Measurements from ENCODE around the gene ANKS1B. TPM values are rescaled to one million over a fixed set of nuclear protein-coding genes. Genes with fewer than 3 reads are reported as not detected.

Gene ANKS1B
- total and polyA plus RNA-seq, 11 donors = 0.62 to 5.8 (median 1.8) TPM

GRCh38 chr12:98738539-98738938 lies 1246.2 kb downstream of the ANKS1B start:
- intact Hi-C loops (cut with DNase I) = loop anchor here in 1 of 10 donors (10.0 kb wide), 1 partner anchor 256 kb away; no protein-coding TSS in a partner anchor
- H3K4me3 ChIP-seq = no peak overlapping the region
- peaks cover 0 to 16% (median 0%) of the 10 kb centered on the region in 9 donors for H3K27me3 ChIP-seq
- ATAC-seq (no peak), DNase-seq (no peak)
- H3K36me3 ChIP-seq = peaks cover 0 to 27% (median 19%) of the 10 kb centered on the region in 9 donors
- peaks cover 0 to 4% (median 0%) of the 10 kb centered on the region in 12 donors for H3K9me3 ChIP-seq
- no peak overlapping the region for H3K27ac ChIP-seq
- WGBS, 4 donors = 76 to 88% (median 79%) methylated on average over 2 of the region's 2 CpGs
- no peaks in the 10 kb centered on the region for H3K4me1 ChIP-seq
- TF ChIP-seq POLR2A (IDR thresholded peaks at IDR 0.05) = no peak
- TF ChIP-seq CTCF (IDR thresholded peaks at IDR 0.05) = no peak

GRCh38 chr12:98738002-98738401 lies 1246.7 kb downstream of the ANKS1B start:
- DNase-seq (no peak), ATAC-seq (no peak)
- intact Hi-C loops (cut with DNase I) = loop anchor here in 1 of 10 donors (10.0 kb wide), 1 partner anchor 257 kb away; no protein-coding TSS in a partner anchor
- Histone ChIP-seq H3K4me1 (no peaks in the 10 kb centered on the region), H3K9me3 (peaks cover 0 to 4% (median 0%) of the 10 kb centered on the region in 12 donors), H3K36me3 (peaks cover 0 to 33% (median 25%) of the 10 kb centered on the region in 9 donors), H3K27ac (no peak overlapping the region), H3K27me3 (peaks cover 0 to 16% (median 0%) of the 10 kb centered on the region in 9 donors), H3K4me3 (no peak overlapping the region)
- TF ChIP-seq POLR2A (IDR thresholded peaks at IDR 0.05) (no peak), CTCF (IDR thresholded peaks at IDR 0.05) (no peak)
- 77 to 94% (median 91%) methylated on average over 3 of the region's 3 CpGs for WGBS, 4 donors

- intact Hi-C loops (cut with DNase I) = loop anchor here in 1 of 10 donors (10.0 kb wide), 1 partner anchor 257 kb away; no protein-coding TSS in a partner anchor
- no peak for TF ChIP-seq CTCF (IDR thresholded peaks at IDR 0.05)
- no peak for TF ChIP-seq POLR2A (IDR thresholded peaks at IDR 0.05)
- no peak for DNase-seq
- 77 to 84% (median 82%) methylated on average over 4 of the region's 4 CpGs for WGBS, 4 donors
- H3K36me3 ChIP-seq = peaks cover 0 to 40% (median 32%) of the 10 kb centered on the region in 9 donors
- no peak overlapping the region for H3K27ac ChIP-seq
- ATAC-seq = no peak
- no peak overlapping the region for H3K4me3 ChIP-seq
- H3K27me3 ChIP-seq = peaks cover 0 to 13% (median 0%) of the 10 kb centered on the region in 9 donors
- peaks cover 0 to 4% (median 0%) of the 10 kb centered on the region in 12 donors for H3K9me3 ChIP-seq
- no peaks in the 10 kb centered on the region for H3K4me1 ChIP-seq
Measured at GRCh38 chr12:98737322-98737712, 1247.4 kb downstream of the ANKS1B start.

GRCh38 chr12:98736352-98737321 lies 1248.1 kb downstream of the ANKS1B start:
- Histone ChIP-seq H3K27me3 (peaks cover 0 to 7% (median 0%) of the 10 kb centered on the region in 9 donors), H3K4me3 (no peak overlapping the region), H3K27ac (no peak overlapping the region), H3K4me1 (no peaks in the 10 kb centered on the region), H3K9me3 (peaks cover 0 to 4% (median 0%) of the 10 kb centered on the region in 12 donors), H3K36me3 (peaks cover 0 to 46% (median 38%) of the 10 kb centered on the region in 9 donors)
- intact Hi-C loops (cut with DNase I) = loop anchor here in 1 of 10 donors (10.0 kb wide), 1 partner anchor 258 kb away; no protein-coding TSS in a partner anchor
- TF ChIP-seq CTCF (IDR thresholded peaks at IDR 0.05) (no peak), POLR2A (IDR thresholded peaks at IDR 0.05) (no peak)
- ATAC-seq (no peak), DNase-seq (no peak)
- 81 to 85% (median 83%) methylated on average over 10 of the region's 10 CpGs for WGBS, 4 donors
